H9 (cell line): ENCODE data around the gene IL20. TPM values are rescaled to one million over a fixed set of nuclear protein-coding genes. Genes with fewer than 3 reads are reported as not detected.
A peak's percentile ranks its signal among the peaks of the same experiment; 100 is the strongest.

Source experiments
- DNase-seq: peaks from one replicate; pipeline ENCODE4 v3.0.0-alpha.2; 2017
- H2AFZ ChIP-seq: one replicate; pipeline ENCODE4 v1.6.1; 2013; ENCODE audit warnings: mild to moderate bottlenecking, low read length, control low read depth, moderate library complexity
- H2AK5ac ChIP-seq: 2 replicates; pipeline ENCODE4 v1.6.1; 2013; ENCODE audit warnings: low read length, control low read depth, mixed read lengths; ENCODE audit not compliant: insufficient read length
- H2BK120ac ChIP-seq: one replicate; pipeline ENCODE4 v1.6.1; 2013; ENCODE audit warnings: low read depth, mild to moderate bottlenecking, low read length, control low read depth, inconsistent platforms; ENCODE audit not compliant: poor library complexity, severe bottlenecking
- H2BK12ac ChIP-seq: 2 replicates; pipeline ENCODE4 v1.6.1; 2013; ENCODE audit warnings: low read length, control low read depth, mixed read lengths, low read depth; ENCODE audit not compliant: insufficient read length
- H2BK15ac ChIP-seq: 2 replicates; pipeline ENCODE4 v1.6.1; 2013; ENCODE audit warnings: low read depth, low read length, control low read depth
- H2BK20ac ChIP-seq: one replicate; pipeline ENCODE4 v1.6.1; 2013; ENCODE audit warnings: low read depth, mild to moderate bottlenecking, low read length, control low read depth, inconsistent platforms; ENCODE audit not compliant: poor library complexity, severe bottlenecking
- H2BK5ac ChIP-seq: 2 replicates; pipeline ENCODE4 v1.6.1; 2013; ENCODE audit warnings: low read length, control low read depth, mixed read lengths; ENCODE audit not compliant: insufficient read length
- H3K14ac ChIP-seq: 2 replicates; pipeline ENCODE4 v1.6.1; 2013; ENCODE audit warnings: low read length, control low read depth; ENCODE audit not compliant: insufficient read depth
- H3K18ac ChIP-seq: 2 replicates; pipeline ENCODE4 v1.6.1; 2013; ENCODE audit warnings: low read depth, mild to moderate bottlenecking, mixed read lengths, low read length, control low read depth; ENCODE audit not compliant: insufficient read length
- H3K23ac ChIP-seq: 2 replicates; pipeline ENCODE4 v1.6.1; 2013; ENCODE audit warnings: low read length, control low read depth, mixed read lengths, low read depth; ENCODE audit not compliant: insufficient read length
- H3K23me2 ChIP-seq: 2 replicates; pipeline ENCODE4 v1.6.1; 2013; ENCODE audit warnings: low read depth, mild to moderate bottlenecking, mixed read lengths, low read length, control low read depth; ENCODE audit not compliant: insufficient read length, poor library complexity, severe bottlenecking
- H3K27ac ChIP-seq: 2 replicates; pipeline ENCODE4 v1.5.1; 2013; ENCODE audit warnings: low read length, control low read depth, mixed read lengths, low read depth; ENCODE audit not compliant: insufficient read length
- H3K27me3 ChIP-seq: 2 replicates; pipeline ENCODE4 v1.6.1; 2013; ENCODE audit warnings: low read length, control low read depth, inconsistent platforms; ENCODE audit not compliant: insufficient read depth
- H3K4ac ChIP-seq: 2 replicates; pipeline ENCODE4 v1.6.1; 2013; ENCODE audit warnings: low read depth, mild to moderate bottlenecking, control low read depth, inconsistent platforms, low read length, moderate library complexity
- H3K4me1 ChIP-seq: 2 replicates; pipeline ENCODE4 v1.6.1; 2013; ENCODE audit warnings: low read length, control low read depth, inconsistent platforms; ENCODE audit not compliant: insufficient read depth
- H3K4me2 ChIP-seq: 2 replicates; pipeline ENCODE4 v1.6.1; 2013; ENCODE audit warnings: low read length, control low read depth, mixed read lengths; ENCODE audit not compliant: insufficient read length, insufficient read depth
- H3K56ac ChIP-seq: 2 replicates; pipeline ENCODE4 v1.6.1; 2013; ENCODE audit warnings: low read depth, mild to moderate bottlenecking, mixed read lengths, low read length, control low read depth; ENCODE audit not compliant: insufficient read length
- H3K79me1 ChIP-seq: 2 replicates; pipeline ENCODE4 v1.6.1; 2013; ENCODE audit warnings: low read depth, mild to moderate bottlenecking, moderate library complexity, low read length, control low read depth, inconsistent platforms; ENCODE audit not compliant: insufficient read depth, poor library complexity, severe bottlenecking
- H3K79me2 ChIP-seq: 2 replicates; pipeline ENCODE4 v1.6.1; 2013; ENCODE audit warnings: low read length, control low read depth, inconsistent platforms; ENCODE audit not compliant: insufficient read depth
- H3K9ac ChIP-seq: 2 replicates; pipeline ENCODE4 v1.6.1; 2013; ENCODE audit warnings: low read length, control low read depth, mixed read lengths; ENCODE audit not compliant: insufficient read length; ENCODE audit errors: extremely low read depth
- H3K9me3 ChIP-seq: one replicate; pipeline ENCODE4 v1.6.1; 2013; ENCODE audit warnings: low read depth, low read length, inconsistent platforms; ENCODE audit not compliant: control insufficient read depth
- H3T11ph ChIP-seq: one replicate; pipeline ENCODE4 v1.6.1; 2013; ENCODE audit warnings: mild to moderate bottlenecking, low read length, control low read depth, inconsistent platforms
- H4K20me1 ChIP-seq: one replicate; pipeline ENCODE4 v1.6.1; 2013; ENCODE audit not compliant: control insufficient read depth, insufficient read length, insufficient read depth
- H4K5ac ChIP-seq: 2 replicates; pipeline ENCODE4 v1.6.1; 2013; ENCODE audit warnings: low read depth, mild to moderate bottlenecking, mixed read lengths, low read length, control low read depth; ENCODE audit not compliant: insufficient read length
- H4K8ac ChIP-seq: replicated peaks from 2 replicates; pipeline ENCODE4 v1.6.1; 2013; ENCODE audit warnings: low read length, control low read depth, mixed read lengths, low read depth; ENCODE audit not compliant: insufficient read length
- H4K91ac ChIP-seq: 2 replicates; pipeline ENCODE4 v1.6.1; 2013; ENCODE audit warnings: low read depth, mild to moderate bottlenecking, moderate library complexity, mixed read lengths, low read length, control low read depth; ENCODE audit not compliant: insufficient read length
- H3K27ac Mint-ChIP-seq, 3 experiments: 2 replicates in 2 of 3; 3 replicates in 1 of 3; pipeline ENCODE4 v1.8.0; 2020 to 2021; ENCODE audit warnings: mixed read lengths in 3 of 3, mild to moderate bottlenecking in 1 of 3, moderate library complexity in 1 of 3
- H3K27me3 Mint-ChIP-seq: 2 replicates; pipeline ENCODE4 v1.8.0; 2021; ENCODE audit warnings: low read depth, mild to moderate bottlenecking, moderate library complexity, mixed read lengths
- H3K36me3 Mint-ChIP-seq, 3 experiments: 2 replicates in 2 of 3; 3 replicates in 1 of 3; pipeline ENCODE4 v1.8.0; 2020 to 2021; ENCODE audit warnings: low read depth in 3 of 3, mixed read lengths in 3 of 3; ENCODE audit not compliant: insufficient read depth in 1 of 3
- H3K4me1 Mint-ChIP-seq, 2 experiments: 2 replicates each; pipeline ENCODE4 v1.8.0; 2020; ENCODE audit warnings: mixed read lengths in 2 of 2
- H3K4me3 Mint-ChIP-seq, 2 experiments: 2 replicates in 1 of 2; 3 replicates in 1 of 2; pipeline ENCODE4 v1.8.0; 2020 to 2021; ENCODE audit warnings: mild to moderate bottlenecking in 2 of 2, mixed read lengths in 2 of 2, moderate library complexity in 1 of 2
- H3K9me3 Mint-ChIP-seq, 2 experiments: 2 replicates in 1 of 2; 3 replicates in 1 of 2; pipeline ENCODE4 v1.8.0; 2020; ENCODE audit warnings: mild to moderate bottlenecking in 2 of 2, mixed read lengths in 2 of 2, moderate library complexity in 1 of 2
- CTCF ChIP-seq: fragments of 200-600 bp; sonication (generic); conservative IDR thresholded peaks from 3 replicates; pipeline ENCODE4 v1.8.0; 2021; ENCODE audit warnings: antibody characterized with exemption, mild to moderate bottlenecking
- WGBS: extraction: QIAGEN DNeasy Blood & Tissue Kit; methylation state at CpG from one replicate; pipeline ENCODE4 v1.1.7; 2013; ENCODE audit warnings: missing lambda C conversion rate, low lambda C conversion rate, mixed read lengths; ENCODE audit not compliant: insufficient read length; ENCODE audit errors: extremely low coverage; 5-methylcytosine and 5-hydroxymethylcytosine counted together
- total RNA-seq: library from RNA; stranded (reverse); gene quantifications from 2 replicates; pipeline ENCODE4 v1.2.1, GENCODE V29; 2021

Gene IL20
- total RNA-seq, 1 experiment from 2014 or later = not detected

GRCh38 chr1:206909883-206910318 lies 44.5 kb downstream of the IL20 start:
- no peak overlapping the region; a peak in 1 of 7 replicates for H3K27ac Mint-ChIP-seq
- no peak overlapping the region for H2BK5ac ChIP-seq
- no peak overlapping the region for H4K5ac ChIP-seq
- H3K9ac ChIP-seq = no peak overlapping the region
- peaks cover 11% of the 10 kb centered on the region; the same call in 1 of the 2 replicates for H3K27me3 ChIP-seq
- no peaks in the 10 kb centered on the region for H4K20me1 ChIP-seq
- peak overlapping the region; percentile 92 for H3K4me2 ChIP-seq
- H3K56ac ChIP-seq = no peak overlapping the region
- peaks cover 5 to 20% of the 10 kb centered on the region in 2 experiments for H3K4me1 Mint-ChIP-seq
- H3K79me1 ChIP-seq = no peaks in the 10 kb centered on the region
- H3T11ph ChIP-seq = no peak overlapping the region
- H3K9me3 Mint-ChIP-seq = no peaks in the 10 kb centered on the region; a peak in 1 of 5 replicates
- no peak overlapping the region for H3K14ac ChIP-seq
- no peak overlapping the region for H2AFZ ChIP-seq
- H3K27me3 Mint-ChIP-seq = peaks cover 70% of the 10 kb centered on the region
- no peak overlapping the region for H3K18ac ChIP-seq
- H3K36me3 Mint-ChIP-seq = no peaks in the 10 kb centered on the region; a peak in 1 of 7 replicates
- no peak overlapping the region for H4K8ac ChIP-seq
- H3K4ac ChIP-seq = no peak overlapping the region
- H2BK12ac ChIP-seq = no peak overlapping the region
- no peak overlapping the region for H3K23ac ChIP-seq
- H3K23me2 ChIP-seq = peaks cover 6% of the 10 kb centered on the region
- peak overlapping the region; percentile 66 to 79 for H3K4me3 Mint-ChIP-seq
- 0 out of 2 replicates have a peak, but pooled peaks cover 3% of the 10 kb centered on the region for H3K4me1 ChIP-seq
- no peak overlapping the region for H2AK5ac ChIP-seq
- H2BK120ac ChIP-seq = no peak overlapping the region
- no peaks in the 10 kb centered on the region for H3K9me3 ChIP-seq
- no peak for DNase-seq
- no peak overlapping the region for H2BK15ac ChIP-seq
- H3K79me2 ChIP-seq = no peaks in the 10 kb centered on the region
- no peak overlapping the region for H2BK20ac ChIP-seq
- no peak overlapping the region for H4K91ac ChIP-seq
- WGBS = no CpG with 5 or more reads among the region's 14 CpGs
- TF ChIP-seq CTCF = no peak
- no peak overlapping the region for H3K27ac ChIP-seq
